GM19193 (cell line): Measurements from ENCODE around the gene SEPTIN8.

ENCODE experiments used
- POLR2A ChIP-seq: IDR thresholded peaks from 4 replicates; pipeline ENCODE4 v1.6.1; 2011; ENCODE audit not compliant: insufficient read depth, insufficient read length; ENCODE audit errors: extremely low read depth

The SEPTIN8 gene

GRCh38 chr5:132816554-132816953 is 39.5 kb upstream of the SEPTIN8 start:
- TF ChIP-seq POLR2A = no peak

- no peak for TF ChIP-seq POLR2A
Observed at GRCh38 chr5:132816083-132816482, 39.0 kb upstream of the SEPTIN8 start.

- no peak for TF ChIP-seq POLR2A
Observed at GRCh38 chr5:132815454-132815853, 38.4 kb upstream of the SEPTIN8 start.

- TF ChIP-seq POLR2A = no peak
Observed at GRCh38 chr5:132814503-132815294, 37.7 kb upstream of the SEPTIN8 start.

- TF ChIP-seq POLR2A = no peak
Observed at GRCh38 chr5:132813599-132814502, 36.8 kb upstream of the SEPTIN8 start.

GRCh38 chr5:132812781-132813598 is 36.0 kb upstream of the SEPTIN8 start, which contains the start of gene SOWAHA:
SOWAHA (plus strand) TSS chr5:132813302; CDS start chr5:132813622, 320 bp downstream.
- no peak for TF ChIP-seq POLR2A

GRCh38 chr5:132812123-132812765 is 35.2 kb upstream of the SEPTIN8 start:
- no peak for TF ChIP-seq POLR2A

- TF ChIP-seq POLR2A = no peak
Observed at GRCh38 chr5:132810605-132811004, 33.6 kb upstream of the SEPTIN8 start.

GRCh38 chr5:132808866-132809265 is 31.8 kb upstream of the SEPTIN8 start:
- TF ChIP-seq POLR2A = no peak

GRCh38 chr5:132808448-132808847 is 31.4 kb upstream of the SEPTIN8 start:
- no peak for TF ChIP-seq POLR2A

GRCh38 chr5:132807163-132807838 is 30.3 kb upstream of the SEPTIN8 start:
- no peak for TF ChIP-seq POLR2A

- TF ChIP-seq POLR2A = no peak
Observed at GRCh38 chr5:132802044-132802684, 25.1 kb upstream of the SEPTIN8 start.

GRCh38 chr5:132800545-132800944 is 23.5 kb upstream of the SEPTIN8 start:
- TF ChIP-seq POLR2A = no peak
